HepG2 (cell line): Measurements from ENCODE around the gene SLC22A7. TPM values are rescaled to one million over a fixed set of nuclear protein-coding genes. Genes with fewer than 3 reads are reported as not detected.

Experiments used
- ATAC-seq: fragments of 200-7000 bp; cut with Tn5 transposase; 3 replicates; pipeline ENCODE4 v1.9.1; 2020; ENCODE audit warnings: mild to moderate bottlenecking, moderate library complexity
- BruUV-seq: library from RNA; stranded (reverse); fragments of 400-500 nt; replicated peaks from 2 replicates; lab custom pipeline; 2021; lab: Mats Ljungman, UMichigan
- CTCF ChIA-PET: fragments of 300-600 bp; formaldehyde crosslinking; extraction: SDS; loops from one replicate; lab custom pipeline; 2021; ENCODE audit warnings: low total read pairs, inconsistent platforms, low intra/inter-chr PET ratio; lab: Yijun Ruan, JAX
- POLR2A ChIA-PET: fragments of 350-600 bp; sonication (Branson Sonifier 250); formaldehyde crosslinking; loops from one replicate; lab custom pipeline; 2020; ENCODE audit warnings: antibody characterized with exemption, inconsistent platforms; lab: Yijun Ruan, JAX
- DNase-seq: peaks from one replicate; pipeline ENCODE4 v3.0.0-alpha.2; 2015; ENCODE audit warnings: low spot score
- FAIRE-seq: peaks from 3 replicates; lab custom pipeline; 2011; peaks lifted over from hg19 to GRCh38; lab: Jason Lieb, UNC
- H2AFZ ChIP-seq: one replicate; pipeline ENCODE4 v1.6.1; 2011; ENCODE audit warnings: low read length, inconsistent platforms
- H3K27ac ChIP-seq: fragments of 300-600 bp; 3 replicates; pipeline ENCODE4 v1.8.0; 2011; ENCODE audit warnings: mixed run types, mild to moderate bottlenecking, mixed read lengths, low read length, inconsistent platforms; ENCODE audit not compliant: insufficient read depth; ENCODE audit errors: extremely low read length
- H3K27me3 ChIP-seq, 2 experiments: fragments of 200-600 bp in 1 of 2; 2 replicates in 1 of 2; 3 replicates in 1 of 2; pipeline versions ENCODE4 v1.6.0 to v1.8.0; 2011; ENCODE audit warnings: low read length in 2 of 2, mild to moderate bottlenecking in 2 of 2, moderate library complexity in 2 of 2, inconsistent platforms in 1 of 2; ENCODE audit not compliant: insufficient read depth in 2 of 2, control insufficient read depth in 1 of 2
- H3K36me3 ChIP-seq, 2 experiments: fragments of 200-600 bp in 1 of 2; replicated peaks in 1 of 2; 2 replicates in 1 of 2; 3 replicates in 1 of 2; pipeline versions ENCODE4 v1.5.1 to v1.8.0; 2011; ENCODE audit warnings: low read length in 2 of 2, inconsistent platforms in 1 of 2; ENCODE audit not compliant: insufficient read depth in 2 of 2, control insufficient read depth in 1 of 2
- H3K4me1 ChIP-seq: 2 replicates; pipeline ENCODE4 v1.5.1; 2012; ENCODE audit warnings: low read length, inconsistent platforms; ENCODE audit not compliant: insufficient read depth
- H3K4me2 ChIP-seq: 2 replicates; pipeline ENCODE4 v1.6.0; 2011; ENCODE audit warnings: low read depth, low read length, inconsistent platforms
- H3K4me3 ChIP-seq, 3 experiments: fragments of 200-600 bp in 1 of 3; sonication (generic), shearing (Covaris generic) in 1 of 3; replicated peaks in 1 of 3; 2 replicates each; pipeline ENCODE4 v1.5.1; 2011 to 2016; ENCODE audit warnings: low read length in 3 of 3, inconsistent platforms in 2 of 3, low read depth in 2 of 3, mild to moderate bottlenecking in 2 of 3, control low read depth in 1 of 3, mixed read lengths in 1 of 3; ENCODE audit not compliant: insufficient read depth in 1 of 3
- H3K79me2 ChIP-seq: one replicate; pipeline ENCODE4 v1.6.1; 2011; ENCODE audit warnings: low read length, inconsistent platforms; ENCODE audit not compliant: insufficient read depth
- H3K9ac ChIP-seq: 2 replicates; pipeline ENCODE4 v1.6.0; 2011; ENCODE audit warnings: mild to moderate bottlenecking, low read depth, low read length, inconsistent platforms; ENCODE audit not compliant: insufficient read depth
- H3K9me3 ChIP-seq: 2 replicates; pipeline ENCODE4 v1.5.1; 2012; ENCODE audit warnings: mild to moderate bottlenecking, low read length
- H4K20me1 ChIP-seq: 2 replicates; pipeline ENCODE4 v1.6.0; 2011; ENCODE audit warnings: inconsistent platforms, mild to moderate bottlenecking, low read length, moderate library complexity; ENCODE audit not compliant: insufficient read depth
- ARHGAP35 ChIP-seq: sonication (generic); formaldehyde crosslinking; IDR thresholded peaks from 2 replicates; pipeline ENCODE4 v1.9.0; 2022; ENCODE audit warnings: mild to moderate bottlenecking, inconsistent platforms, moderate library complexity, missing genetic modification reagents, borderline replicate concordance
- EEA1 ChIP-seq: sonication (generic); formaldehyde crosslinking; IDR thresholded peaks from 2 replicates; pipeline ENCODE4 v1.5.1; 2020; ENCODE audit warnings: mild to moderate bottlenecking, missing genetic modification reagents, borderline replicate concordance
- FOXA1 ChIP-seq, 2 experiments: fragments of 450-650 bp in 1 of 2; sonication (generic) in 1 of 2; formaldehyde crosslinking in 1 of 2; IDR thresholded peaks; 2 replicates each; pipeline versions ENCODE4 v1.4.0 to v1.6.1; 2016 to 2020; ENCODE audit warnings: missing genetic modification reagents in 1 of 2
- FOXA3 ChIP-seq: IDR thresholded peaks from 2 replicates; pipeline ENCODE4 v1.6.1; 2016; ENCODE audit warnings: missing genetic modification reagents, missing compliant biosample characterization
- NFKB2 ChIP-seq: sonication (generic); formaldehyde crosslinking; IDR thresholded peaks from 2 replicates; pipeline ENCODE4 v1.4.0; 2020; ENCODE audit warnings: missing genetic modification reagents, borderline replicate concordance
- SMYD3 ChIP-seq: sonication (generic); formaldehyde crosslinking; IDR thresholded peaks from 2 replicates; pipeline ENCODE4 v1.8.1; 2023; ENCODE audit warnings: mild to moderate bottlenecking, missing genetic modification reagents
- SUZ12 ChIP-seq: fragments of 150-350 bp; IDR thresholded peaks from 2 replicates; pipeline ENCODE4 v1.6.1; 2014; ENCODE audit warnings: low read depth, low read length
- ZKSCAN5 ChIP-seq: sonication (generic); formaldehyde crosslinking; IDR thresholded peaks from 2 replicates; pipeline ENCODE4 v1.5.1; 2020; ENCODE audit warnings: mild to moderate bottlenecking, missing genetic modification reagents
- ZNF335 ChIP-seq: sonication (generic); formaldehyde crosslinking; IDR thresholded peaks from 2 replicates; pipeline ENCODE4 v1.4.0; 2020; ENCODE audit warnings: missing genetic modification reagents
- WGBS: methylation state at CpG from one replicate; pipeline ENCODE4 v1.1.6; 2017; ENCODE audit warnings: low lambda C conversion rate; 5-methylcytosine and 5-hydroxymethylcytosine counted together
- in situ Hi-C: cut with HindIII; loops from 2 replicates; pipeline ENCODE4 v1.10.0; 2017; ENCODE audit warnings: low pct_unique_long_range_greater_than_20kb; ENCODE audit not compliant: extremely low pct_ligation_motif_present
- intact Hi-C: fragments of 100-400 bp; cut with micrococcal nuclease; formaldehyde crosslinking; loops from one replicate; pipeline ENCODE4 v1.10.0; 2022; ENCODE audit not compliant: unreplicated experiment
- polyA plus RNA-seq, 8 experiments: library from polyadenylated mRNA; depleted of rRNA in 3 of 8; stranded (reverse) in 7 of 8; unstranded in 1 of 8; fragments of >200 nt; fragmentation: Illumina TruSeq in 4 of 8; extraction: Trizol in 4 of 8; gene quantifications; 2 replicates each; pipeline versions ENCODE4 v1.2.1 to v1.2.3, GENCODE V29; 2011 to 2016; ENCODE audit warnings: low read depth in 4 of 8, missing spikeins in 1 of 8, mixed read lengths in 1 of 8; ENCODE audit not compliant: insufficient read depth in 1 of 8
- total RNA-seq, 5 experiments: library from RNA; depleted of rRNA; stranded (reverse); fragments of >200 nt; fragmentation: Illumina TruSeq; extraction: Trizol; gene quantifications; 2 replicates each; pipeline ENCODE4 v1.2.3, GENCODE V29; 2016; ENCODE audit warnings: low read depth in 1 of 5
- TF ChIP-seq, protein P1 (sequence below): sonication (generic); formaldehyde crosslinking; IDR thresholded peaks from 2 replicates; pipeline ENCODE4 v1.4.0; 2020; ENCODE audit warnings: missing genetic modification reagents
- TF ChIP-seq, protein P2 (sequence below): sonication (generic); formaldehyde crosslinking; IDR thresholded peaks from 2 replicates; pipeline ENCODE4 v1.4.0; 2020; ENCODE audit warnings: missing genetic modification reagents
- TF ChIP-seq, protein P3 (sequence below): sonication (generic); formaldehyde crosslinking; IDR thresholded peaks from 2 replicates; pipeline ENCODE4 v1.5.1; 2020; ENCODE audit warnings: missing genetic modification reagents, mild to moderate bottlenecking, borderline replicate concordance
- TF ChIP-seq, protein P4 (sequence below): sonication (generic); formaldehyde crosslinking; IDR thresholded peaks from 2 replicates; pipeline ENCODE4 v1.8.0; 2022; ENCODE audit warnings: mild to moderate bottlenecking, missing genetic modification reagents

SLC22A7 gene
- total and polyA plus RNA-seq, 2 of the 13 experiments (the other 11 are each of a cell fraction or from before 2014, with no cell fraction given): 5.3 to 22.6 TPM

DNA sequence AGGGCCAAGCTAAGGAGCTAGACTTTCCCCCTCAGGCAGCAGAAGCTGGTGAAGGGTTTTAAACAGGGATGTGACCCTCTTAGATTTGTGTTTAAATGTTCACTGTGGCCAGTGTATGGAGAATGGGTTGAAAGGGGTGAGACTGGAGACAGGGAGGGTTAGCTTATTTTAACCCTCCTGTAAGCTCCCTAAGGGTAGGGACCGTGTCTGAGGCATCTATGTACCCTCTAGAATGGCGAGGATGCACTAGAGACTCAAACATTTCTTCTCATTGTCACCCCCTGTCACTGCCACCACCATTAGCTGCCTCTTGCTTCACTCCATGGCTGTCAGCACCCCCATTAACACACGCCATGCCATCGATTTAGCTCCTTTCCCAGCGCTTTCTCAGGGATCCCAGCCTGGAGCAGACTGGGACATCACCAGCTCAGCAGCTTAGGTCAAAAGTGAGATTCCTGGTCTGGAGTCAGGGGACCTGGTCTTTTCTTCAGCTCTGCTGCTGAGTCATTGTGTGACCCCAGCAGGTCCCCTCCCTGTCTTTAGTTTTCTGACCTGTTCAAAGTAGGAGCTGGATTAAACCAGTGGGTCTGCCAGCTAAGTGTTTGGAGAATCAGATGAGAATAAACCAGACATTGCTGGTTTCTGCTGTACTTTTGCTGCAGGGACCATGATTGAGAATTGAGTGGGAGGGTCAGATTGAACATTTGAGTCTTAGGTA, 1.1 kb upstream of the SLC22A7 start (continued):
- TF ChIP-seq, protein P1, sequence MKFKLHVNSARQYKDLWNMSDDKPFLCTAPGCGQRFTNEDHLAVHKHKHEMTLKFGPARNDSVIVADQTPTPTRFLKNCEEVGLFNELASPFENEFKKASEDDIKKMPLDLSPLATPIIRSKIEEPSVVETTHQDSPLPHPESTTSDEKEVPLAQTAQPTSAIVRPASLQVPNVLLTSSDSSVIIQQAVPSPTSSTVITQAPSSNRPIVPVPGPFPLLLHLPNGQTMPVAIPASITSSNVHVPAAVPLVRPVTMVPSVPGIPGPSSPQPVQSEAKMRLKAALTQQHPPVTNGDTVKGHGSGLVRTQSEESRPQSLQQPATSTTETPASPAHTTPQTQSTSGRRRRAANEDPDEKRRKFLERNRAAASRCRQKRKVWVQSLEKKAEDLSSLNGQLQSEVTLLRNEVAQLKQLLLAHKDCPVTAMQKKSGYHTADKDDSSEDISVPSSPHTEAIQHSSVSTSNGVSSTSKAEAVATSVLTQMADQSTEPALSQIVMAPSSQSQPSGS (CRISPR knock-in tag): no peak
- TF ChIP-seq SUZ12: no peak
- TF ChIP-seq ZKSCAN5 (CRISPR knock-in tag): 0 out of 2 replicates have a peak, but pooled peaks have one; percentile 51
- TF ChIP-seq, protein P2, sequence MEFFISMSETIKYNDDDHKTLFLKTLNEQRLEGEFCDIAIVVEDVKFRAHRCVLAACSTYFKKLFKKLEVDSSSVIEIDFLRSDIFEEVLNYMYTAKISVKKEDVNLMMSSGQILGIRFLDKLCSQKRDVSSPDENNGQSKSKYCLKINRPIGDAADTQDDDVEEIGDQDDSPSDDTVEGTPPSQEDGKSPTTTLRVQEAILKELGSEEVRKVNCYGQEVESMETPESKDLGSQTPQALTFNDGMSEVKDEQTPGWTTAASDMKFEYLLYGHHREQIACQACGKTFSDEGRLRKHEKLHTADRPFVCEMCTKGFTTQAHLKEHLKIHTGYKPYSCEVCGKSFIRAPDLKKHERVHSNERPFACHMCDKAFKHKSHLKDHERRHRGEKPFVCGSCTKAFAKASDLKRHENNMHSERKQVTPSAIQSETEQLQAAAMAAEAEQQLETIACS (CRISPR knock-in tag): no peak

DNA sequence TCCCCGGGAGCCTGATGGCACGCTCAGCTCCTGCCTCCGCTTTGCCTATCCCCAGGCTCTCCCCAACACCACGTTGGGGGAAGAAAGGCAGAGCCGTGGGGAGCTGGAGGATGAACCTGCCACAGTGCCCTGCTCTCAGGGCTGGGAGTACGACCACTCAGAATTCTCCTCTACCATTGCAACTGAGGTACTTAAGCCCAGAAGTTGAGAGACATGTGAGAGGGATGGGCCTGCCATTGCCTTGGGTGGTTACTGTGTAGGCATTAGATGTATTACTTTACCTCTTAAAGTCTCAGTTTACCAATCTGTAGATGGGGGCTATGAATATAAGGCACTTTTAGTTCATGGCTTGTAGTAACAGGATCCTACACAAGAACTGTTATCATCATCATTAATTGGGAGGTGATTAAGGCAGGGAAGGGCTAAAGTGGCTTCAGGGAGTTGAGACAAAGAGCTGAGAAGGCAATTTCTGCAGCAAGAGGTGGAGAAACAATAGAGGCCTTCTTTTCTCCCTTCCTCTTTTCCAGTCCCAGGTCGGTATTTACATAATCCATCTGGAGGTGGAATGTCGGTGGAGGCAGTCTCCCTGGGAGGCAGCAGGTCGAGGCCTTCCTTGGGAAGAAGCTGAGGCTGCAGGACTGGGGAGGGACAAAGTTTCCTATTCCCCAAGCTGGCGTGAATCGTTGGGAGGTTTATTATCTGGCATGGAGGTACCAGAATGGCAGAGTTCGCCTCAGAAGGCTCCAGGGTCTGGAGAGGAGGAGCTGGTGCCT, 691 bp downstream of the SLC22A7 start:
- Histone ChIP-seq H3K4me2 (peak overlapping the region; percentile 71), H3K36me3 (no peaks in the 10 kb centered on the region; a peak in 1 of 5 replicates), H3K4me1 (peaks cover 63% of the 10 kb centered on the region), H3K27me3 (no peaks in the 10 kb centered on the region), H2AFZ (no peak overlapping the region), H3K27ac (peak overlapping the region; percentile 70), H4K20me1 (no peaks in the 10 kb centered on the region), H3K4me3 (peak overlapping the region; percentile 16 to 61 (median 17); a peak in 5 of 6 replicates), H3K79me2 (no peaks in the 10 kb centered on the region), H3K9ac (peak overlapping the region; percentile 53), H3K9me3 (no peaks in the 10 kb centered on the region)
- BruUV-seq: TSS peak; percentile 60
- DNase-seq (no peak), FAIRE-seq (peak; percentile 12), ATAC-seq (peak; percentile 4)
- intact Hi-C loops: no loop called here
- 50% methylated on average over 12 of the region's 12 CpGs for WGBS
- in situ Hi-C loops: no loop called here
- ChIA-PET POLR2A (interaction anchor here (1.1 to 5.2 kb wide), 10 partner anchors 8 to 35 kb away, joined by 3 to 67 read pairs (median 13); partner anchors contain the start of gene CRIP3), CTCF (interaction anchor here (1.2 kb wide), 1 partner anchor 36 kb away, joined by 3 read pairs; no protein-coding TSS in a partner anchor)
- TF ChIP-seq EEA1 (CRISPR knock-in tag) (0 out of 2 replicates have a peak, but pooled peaks have one; percentile 35), ZKSCAN5 (CRISPR knock-in tag) (0 out of 2 replicates have a peak, but pooled peaks have one; percentile 3), FOXA3 (CRISPR knock-in tag) (peak; percentile 47; the same call in 1 of the 2 replicates), ZNF335 (0 out of 2 replicates have a peak, but pooled peaks have one; percentile 7), ARHGAP35 (CRISPR knock-in tag) (0 out of 2 replicates have a peak, but pooled peaks have one; percentile 43), SMYD3 (CRISPR knock-in tag) (no peak), FOXA1 (IDR thresholded peaks at IDR 0.05) (no peak), FOXA1 (CRISPR knock-in tag; IDR thresholded peaks at IDR 0.05) (0 out of 2 replicates have a peak, but pooled peaks have one; percentile 29), NFKB2 (CRISPR knock-in tag) (0 out of 2 replicates have a peak, but pooled peaks have one; percentile 7)
- TF ChIP-seq, protein P3, sequence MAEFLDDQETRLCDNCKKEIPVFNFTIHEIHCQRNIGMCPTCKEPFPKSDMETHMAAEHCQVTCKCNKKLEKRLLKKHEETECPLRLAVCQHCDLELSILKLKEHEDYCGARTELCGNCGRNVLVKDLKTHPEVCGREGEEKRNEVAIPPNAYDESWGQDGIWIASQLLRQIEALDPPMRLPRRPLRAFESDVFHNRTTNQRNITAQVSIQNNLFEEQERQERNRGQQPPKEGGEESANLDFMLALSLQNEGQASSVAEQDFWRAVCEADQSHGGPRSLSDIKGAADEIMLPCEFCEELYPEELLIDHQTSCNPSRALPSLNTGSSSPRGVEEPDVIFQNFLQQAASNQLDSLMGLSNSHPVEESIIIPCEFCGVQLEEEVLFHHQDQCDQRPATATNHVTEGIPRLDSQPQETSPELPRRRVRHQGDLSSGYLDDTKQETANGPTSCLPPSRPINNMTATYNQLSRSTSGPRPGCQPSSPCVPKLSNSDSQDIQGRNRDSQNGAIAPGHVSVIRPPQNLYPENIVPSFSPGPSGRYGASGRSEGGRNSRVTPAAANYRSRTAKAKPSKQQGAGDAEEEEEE (CRISPR knock-in tag): 0 out of 2 replicates have a peak, but pooled peaks have one; percentile 27
- TF ChIP-seq, protein P4, sequence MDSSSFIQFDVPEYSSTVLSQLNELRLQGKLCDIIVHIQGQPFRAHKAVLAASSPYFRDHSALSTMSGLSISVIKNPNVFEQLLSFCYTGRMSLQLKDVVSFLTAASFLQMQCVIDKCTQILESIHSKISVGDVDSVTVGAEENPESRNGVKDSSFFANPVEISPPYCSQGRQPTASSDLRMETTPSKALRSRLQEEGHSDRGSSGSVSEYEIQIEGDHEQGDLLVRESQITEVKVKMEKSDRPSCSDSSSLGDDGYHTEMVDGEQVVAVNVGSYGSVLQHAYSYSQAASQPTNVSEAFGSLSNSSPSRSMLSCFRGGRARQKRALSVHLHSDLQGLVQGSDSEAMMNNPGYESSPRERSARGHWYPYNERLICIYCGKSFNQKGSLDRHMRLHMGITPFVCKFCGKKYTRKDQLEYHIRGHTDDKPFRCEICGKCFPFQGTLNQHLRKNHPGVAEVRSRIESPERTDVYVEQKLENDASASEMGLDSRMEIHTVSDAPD: no peak
